HG03196 (cell line): ENCODE results near the gene SGCE.
A peak's percentile ranks its signal among the peaks of the same experiment; 100 is the strongest.

Experiments used
- ATAC-seq: cut with Tn5 transposase; IDR thresholded peaks from one replicate; pipeline ENCODE4 v1.9.1; 2021; ENCODE audit not compliant: unreplicated experiment

SGCE gene

DNA sequence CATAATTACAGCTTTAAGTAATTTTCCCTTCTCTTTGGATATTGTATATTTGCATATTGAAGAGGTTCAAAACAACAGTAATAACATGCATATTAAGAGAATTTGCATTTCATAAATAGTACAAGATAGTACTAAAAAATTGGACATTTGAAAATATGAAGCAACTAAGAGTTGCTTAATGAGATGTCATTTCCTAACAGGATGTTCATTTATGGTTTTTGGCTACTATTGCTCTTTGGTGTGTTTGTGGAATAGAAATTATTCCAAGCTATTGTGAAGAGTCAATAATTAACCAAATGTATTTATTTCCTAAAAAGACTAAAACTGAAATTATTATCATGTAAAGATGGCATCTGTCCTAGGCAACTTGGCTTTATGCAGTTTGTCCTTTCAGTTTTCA is 4.1 kb upstream of the SGCE start:
- no peak for ATAC-seq

GRCh38 chr7:94658826-94659225 is 2.9 kb upstream of the SGCE start:
- ATAC-seq, result no peak

GRCh38 chr7:94657771-94658693 is 2.1 kb upstream of the SGCE start:
- ATAC-seq, result peak; percentile 86

GRCh38 chr7:94656925-94657731 is 1.2 kb upstream of the SGCE start:
- no peak for ATAC-seq

DNA sequence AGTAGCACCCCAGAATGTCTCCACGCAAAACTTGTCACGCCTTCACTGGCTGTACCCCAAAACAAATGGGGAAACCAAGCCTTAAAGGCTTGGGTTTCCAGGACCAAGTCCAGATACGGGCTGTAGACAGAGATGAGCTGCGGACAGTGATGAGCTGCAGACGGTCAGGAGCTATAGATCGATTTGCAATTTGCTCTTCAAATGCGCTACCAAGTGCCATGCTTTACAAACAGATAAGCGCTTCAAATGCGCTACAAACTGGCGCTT is 658 bp upstream of the SGCE start:
- no peak for ATAC-seq

DNA sequence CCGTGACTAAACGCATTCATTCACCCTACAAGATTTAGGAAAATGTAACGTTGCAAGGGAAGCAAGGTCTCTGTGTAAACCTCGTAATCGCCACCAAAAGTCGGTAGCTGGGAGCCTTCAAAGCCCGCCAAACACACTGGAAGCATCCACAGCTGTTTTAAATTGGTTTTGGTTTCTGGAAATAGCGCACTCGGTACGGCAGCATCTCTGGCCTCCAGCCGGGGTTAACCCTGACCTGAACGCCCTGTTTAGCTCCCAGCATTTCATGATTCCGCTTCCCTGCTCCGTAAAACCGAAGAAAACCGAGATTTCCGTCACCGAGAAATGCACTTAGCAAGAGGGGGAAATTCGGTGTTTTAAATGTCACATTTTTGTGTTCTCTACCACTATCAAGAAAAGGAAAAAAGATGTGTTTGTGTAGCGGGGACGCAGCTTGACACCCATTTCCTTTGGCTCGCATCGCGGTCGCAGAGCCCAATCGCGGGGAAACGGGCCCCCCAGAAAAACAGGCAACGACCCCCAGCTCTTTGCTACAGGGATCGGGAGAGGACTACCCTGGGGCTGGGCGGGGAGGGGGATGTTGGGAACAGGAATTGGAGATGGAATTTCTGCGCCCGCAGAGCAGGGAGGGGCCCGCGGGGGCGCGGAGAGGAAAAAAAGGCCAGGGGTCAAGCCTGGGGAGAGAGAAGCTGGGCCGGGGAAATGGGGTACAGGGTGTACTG is 646 bp downstream of the SGCE start:
- ATAC-seq, result no peak

DNA sequence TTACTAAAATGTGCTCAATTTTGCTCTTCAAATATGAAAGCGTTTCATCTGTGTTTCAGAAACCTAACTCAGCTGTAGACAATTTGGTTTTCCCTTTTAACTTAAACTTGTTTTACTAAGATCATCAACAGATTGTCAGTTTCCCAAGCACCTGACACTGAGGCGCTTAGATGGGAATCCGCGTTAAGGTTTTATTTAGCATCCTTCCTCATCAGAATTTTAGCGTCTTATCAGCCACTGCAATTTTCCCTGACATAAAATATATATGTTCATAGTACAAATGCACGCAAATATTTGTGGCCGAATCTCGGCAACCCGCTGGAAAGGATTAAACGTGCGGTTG is 1.2 kb downstream of the SGCE start:
- ATAC-seq, result no peak

- ATAC-seq, result no peak
Measured at GRCh38 chr7:94650147-94651051, 5.5 kb downstream of the SGCE start.

- no peak for ATAC-seq
Measured at GRCh38 chr7:94649450-94649849, 6.5 kb downstream of the SGCE start.

GRCh38 chr7:94648731-94649130 is 7.2 kb downstream of the SGCE start:
- ATAC-seq, result no peak

GRCh38 chr7:94647295-94647694 is 8.6 kb downstream of the SGCE start:
- ATAC-seq, result no peak

GRCh38 chr7:94643771-94644545 is 12.0 kb downstream of the SGCE start:
- ATAC-seq, result no peak

DNA sequence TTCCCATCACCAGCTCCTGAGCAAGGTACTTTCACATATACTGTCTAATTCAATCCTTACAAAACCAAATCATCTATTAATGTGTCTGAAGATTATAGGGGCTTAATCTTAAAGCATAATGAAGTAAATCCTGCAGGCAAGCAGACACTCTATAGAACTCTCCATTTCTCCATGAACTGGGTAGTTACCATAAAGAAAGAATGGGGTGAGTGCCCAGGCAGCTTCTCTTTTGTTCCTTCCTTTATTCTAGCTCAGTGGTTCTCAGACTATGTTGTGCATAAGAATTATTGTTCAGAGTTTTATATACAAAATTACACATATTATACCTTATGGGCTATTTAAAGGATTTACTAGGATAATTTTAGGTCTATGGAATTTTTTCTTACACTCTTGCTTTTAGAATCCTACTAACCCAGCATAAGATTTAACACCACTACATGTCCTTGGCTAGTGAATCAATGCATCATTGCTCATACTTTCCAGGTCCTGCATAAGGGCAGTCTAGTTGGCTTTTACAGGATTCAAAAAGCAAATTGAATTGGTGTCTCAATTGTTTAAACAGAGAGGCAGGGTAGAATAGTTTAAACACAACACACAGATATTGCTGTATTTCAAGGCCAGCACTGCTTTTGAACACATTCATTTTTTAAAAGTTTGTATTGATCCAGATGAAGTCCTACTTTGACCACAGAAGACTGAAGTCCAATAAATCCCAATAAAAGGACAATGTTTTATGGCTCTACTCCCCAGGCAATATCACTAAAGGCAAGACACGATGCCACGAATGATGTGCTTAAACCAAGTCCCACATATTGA is 12.9 kb downstream of the SGCE start:
- ATAC-seq, result no peak

DNA sequence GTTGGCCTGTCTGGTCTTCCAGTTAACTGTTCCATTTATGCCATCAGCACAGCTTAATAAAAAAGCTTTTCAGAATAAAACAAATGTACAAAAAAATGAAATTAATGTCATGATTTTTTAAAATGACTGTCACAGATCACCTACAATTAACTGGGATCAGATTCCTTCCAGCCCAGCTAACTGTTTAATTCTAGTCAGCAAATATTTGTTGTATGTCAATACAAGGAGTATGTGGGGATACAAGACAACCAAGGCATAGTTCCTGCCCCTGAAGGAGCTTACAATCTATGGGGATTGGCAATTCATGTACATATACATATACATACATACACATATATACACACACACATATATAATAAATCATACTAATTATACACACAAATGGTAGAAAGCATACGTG is 16.5 kb downstream of the SGCE start:
- ATAC-seq, result no peak

DNA sequence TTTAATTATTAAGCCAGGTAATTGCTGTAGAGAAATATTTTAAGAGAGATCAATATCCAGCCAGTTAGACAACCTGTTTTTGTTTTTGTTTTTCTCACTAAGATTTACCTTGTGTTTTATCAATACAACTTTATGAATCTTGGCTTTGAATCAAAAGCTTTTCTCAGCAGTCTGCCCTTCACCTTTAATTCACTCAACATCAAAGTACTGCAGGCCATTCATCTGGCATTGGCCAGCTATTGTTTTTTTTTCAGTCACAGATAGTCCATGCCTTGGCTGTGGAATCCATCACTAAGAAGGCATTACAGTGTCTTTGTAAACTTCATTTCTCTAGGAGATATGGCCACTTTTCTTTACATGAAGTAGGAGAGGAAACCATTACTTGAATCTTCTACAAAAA is 20.2 kb downstream of the SGCE start:
- no peak for ATAC-seq

DNA sequence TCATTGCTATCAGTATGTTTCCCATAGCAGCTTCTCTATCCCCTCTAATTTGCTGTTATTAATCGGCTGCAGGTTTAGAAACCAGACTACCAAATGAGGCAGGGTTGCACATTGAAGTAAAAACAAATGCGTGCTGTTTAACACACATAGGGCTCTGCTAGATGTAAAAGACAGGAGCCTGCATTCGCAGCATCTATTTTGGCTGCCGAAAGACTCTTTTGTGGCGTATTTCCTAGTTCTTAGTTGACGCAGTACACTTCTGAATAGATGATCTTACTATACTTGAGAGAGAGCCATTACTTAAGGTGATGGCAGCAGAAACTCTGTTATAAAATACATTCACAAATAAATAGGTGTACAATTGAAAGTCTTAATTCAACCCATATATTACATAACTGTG is 21.4 kb downstream of the SGCE start:
- no peak for ATAC-seq

DNA sequence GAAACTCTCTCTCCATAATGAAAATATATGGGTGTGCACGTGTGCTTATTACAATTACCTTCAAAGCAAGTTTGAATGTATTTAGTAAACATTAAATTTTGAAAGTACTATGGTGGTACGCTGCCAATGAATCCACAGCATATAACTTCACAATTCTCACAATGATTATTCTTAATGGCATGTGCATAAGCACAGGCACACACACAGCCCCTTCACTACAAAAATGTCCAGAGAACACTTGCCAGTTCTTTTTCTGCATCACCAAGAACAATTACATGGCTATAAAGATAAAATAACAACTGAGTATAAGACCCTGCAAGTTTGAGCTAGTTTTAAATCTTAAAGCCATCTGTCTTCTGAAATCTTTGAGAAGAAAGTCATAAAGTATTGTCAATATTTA is 22.2 kb downstream of the SGCE start:
- ATAC-seq, result no peak

DNA sequence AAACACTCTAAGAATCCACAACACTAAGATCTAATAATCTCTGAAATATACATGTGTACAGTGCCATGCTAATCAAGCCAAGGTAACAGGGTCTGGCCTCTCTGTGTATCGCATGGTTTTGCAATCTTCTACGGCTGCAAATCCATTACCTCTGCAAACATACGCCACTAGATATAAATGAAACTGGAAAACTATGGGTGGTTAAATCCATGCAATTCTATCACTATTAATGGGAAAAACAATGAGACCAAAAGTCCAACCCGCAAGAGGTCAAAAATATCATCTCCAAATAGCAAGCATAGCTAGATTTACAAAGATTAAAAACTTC is 23.0 kb downstream of the SGCE start:
- no peak for ATAC-seq

GRCh38 chr7:94632338-94633013 is 23.5 kb downstream of the SGCE start:
- peak; percentile 58 for ATAC-seq
